Suprapubic skin (tissue), 3 donors: Measurements from ENCODE around the gene PHF23.

ENCODE experiments used
- POLR2A ChIP-seq, 2 donors: fragments of 450-650 bp; IDR thresholded peaks; one replicate each; pipeline ENCODE4 v1.6.1; 2017; ENCODE audit warnings: antibody characterized with exemption in 2 of 2, mild to moderate bottlenecking in 2 of 2, moderate library complexity in 2 of 2
- TF ChIP-seq, protein P1 (sequence below), 2 donors: fragments of 200-600 bp in 1 of 2; fragments of 450-650 bp in 1 of 2; sonication (generic) in 1 of 2; IDR thresholded peaks; one replicate each; pipeline ENCODE4 v1.5.1; 2016 to 2019; ENCODE audit warnings: antibody characterized with exemption in 2 of 2, mild to moderate bottlenecking in 1 of 2, moderate library complexity in 1 of 2

- TF ChIP-seq, protein P1, sequence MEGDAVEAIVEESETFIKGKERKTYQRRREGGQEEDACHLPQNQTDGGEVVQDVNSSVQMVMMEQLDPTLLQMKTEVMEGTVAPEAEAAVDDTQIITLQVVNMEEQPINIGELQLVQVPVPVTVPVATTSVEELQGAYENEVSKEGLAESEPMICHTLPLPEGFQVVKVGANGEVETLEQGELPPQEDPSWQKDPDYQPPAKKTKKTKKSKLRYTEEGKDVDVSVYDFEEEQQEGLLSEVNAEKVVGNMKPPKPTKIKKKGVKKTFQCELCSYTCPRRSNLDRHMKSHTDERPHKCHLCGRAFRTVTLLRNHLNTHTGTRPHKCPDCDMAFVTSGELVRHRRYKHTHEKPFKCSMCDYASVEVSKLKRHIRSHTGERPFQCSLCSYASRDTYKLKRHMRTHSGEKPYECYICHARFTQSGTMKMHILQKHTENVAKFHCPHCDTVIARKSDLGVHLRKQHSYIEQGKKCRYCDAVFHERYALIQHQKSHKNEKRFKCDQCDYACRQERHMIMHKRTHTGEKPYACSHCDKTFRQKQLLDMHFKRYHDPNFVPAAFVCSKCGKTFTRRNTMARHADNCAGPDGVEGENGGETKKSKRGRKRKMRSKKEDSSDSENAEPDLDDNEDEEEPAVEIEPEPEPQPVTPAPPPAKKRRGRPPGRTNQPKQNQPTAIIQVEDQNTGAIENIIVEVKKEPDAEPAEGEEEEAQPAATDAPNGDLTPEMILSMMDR (IDR thresholded peaks at IDR 0.05): no peak
- no peak for TF ChIP-seq POLR2A (IDR thresholded peaks at IDR 0.05)
These were observed 17.7 kb upstream of the PHF23 start for GRCh38 chr17:7256766-7257456.
